HG02885 (cell line): ENCODE data around the gene FANCE.
"Not testable (repeated sequence)": the region's sequence is repeated elsewhere in the genome, so short reads cannot be mapped to it uniquely, and the experiment has no call there.

Source experiments
- ATAC-seq: cut with Tn5 transposase; IDR thresholded peaks from one replicate; pipeline ENCODE4 v1.9.1; 2021; ENCODE audit warnings: mild to moderate bottlenecking; ENCODE audit not compliant: unreplicated experiment, poor library complexity

Gene FANCE

GRCh38 chr6:35429463-35429862, 22.7 kb upstream of the FANCE start:
- no peak for ATAC-seq

GRCh38 chr6:35432291-35432690, 19.8 kb upstream of the FANCE start:
- no peak for ATAC-seq

- ATAC-seq = not testable (repeated sequence)
Observed at GRCh38 chr6:35432702-35433101, 19.4 kb upstream of the FANCE start.

- ATAC-seq = no peak
Observed at GRCh38 chr6:35435074-35435837, 16.9 kb upstream of the FANCE start.

- no peak for ATAC-seq
Observed at GRCh38 chr6:35436071-35436857, 15.9 kb upstream of the FANCE start.

GRCh38 chr6:35438378-35439065, 13.6 kb upstream of the FANCE start:
- ATAC-seq = not testable (repeated sequence)

GRCh38 chr6:35439308-35439707, 12.8 kb upstream of the FANCE start:
- no peak for ATAC-seq

- ATAC-seq = no peak
Observed at GRCh38 chr6:35441205-35441604, 10.9 kb upstream of the FANCE start.

- ATAC-seq = no peak
Observed at GRCh38 chr6:35441642-35442041, 10.5 kb upstream of the FANCE start.

- ATAC-seq = no peak
Observed at GRCh38 chr6:35442693-35443092, 9.4 kb upstream of the FANCE start.

GRCh38 chr6:35443341-35444030, 8.7 kb upstream of the FANCE start:
- ATAC-seq = no peak

GRCh38 chr6:35445691-35446090, 6.4 kb upstream of the FANCE start:
- ATAC-seq = no peak

- ATAC-seq = no peak
Observed at GRCh38 chr6:35448191-35448590, 3.9 kb upstream of the FANCE start.

GRCh38 chr6:35449287-35449881, 2.8 kb upstream of the FANCE start:
- ATAC-seq = peak; percentile 46

- no peak for ATAC-seq
Observed at GRCh38 chr6:35451354-35452182, 570 bp upstream of the FANCE start.

- ATAC-seq = no peak
Observed at GRCh38 chr6:35453236-35453635, 1.1 kb downstream of the FANCE start.

- no peak for ATAC-seq
Observed at GRCh38 chr6:35454391-35455110, 2.4 kb downstream of the FANCE start.

- no peak for ATAC-seq
Observed at GRCh38 chr6:35457907-35458306, 5.8 kb downstream of the FANCE start.

- no peak for ATAC-seq
Observed at GRCh38 chr6:35461270-35461669, 9.1 kb downstream of the FANCE start.
